Type B pancreatic cell (in vitro differentiated cells): Measurements from ENCODE around the gene NUP210L. TPM values are rescaled to one million over a fixed set of nuclear protein-coding genes. Genes with fewer than 3 reads are reported as not detected.

Experiments used
- DNase-seq: peaks from one replicate; pipeline ENCODE4 v3.0.0; 2021; ENCODE audit warnings: mixed read lengths; ENCODE audit not compliant: unreplicated experiment; ENCODE audit errors: extremely low spot score
- H3K27ac Mint-ChIP-seq: 2 replicates; pipeline ENCODE4 v1.8.0; 2021; ENCODE audit warnings: mild to moderate bottlenecking, mixed read lengths
- H3K27me3 Mint-ChIP-seq: 2 replicates; pipeline ENCODE4 v1.8.0; 2021; ENCODE audit warnings: mixed read lengths
- H3K36me3 Mint-ChIP-seq: 2 replicates; pipeline ENCODE4 v1.8.0; 2021; ENCODE audit warnings: mixed read lengths
- H3K4me1 Mint-ChIP-seq: one replicate; pipeline ENCODE4 v1.8.0; 2021; ENCODE audit warnings: mixed read lengths; ENCODE audit not compliant: unreplicated experiment
- H3K4me3 Mint-ChIP-seq: 2 replicates; pipeline ENCODE4 v1.8.0; 2021; ENCODE audit warnings: mild to moderate bottlenecking, mixed read lengths
- H3K9me3 Mint-ChIP-seq: 2 replicates; pipeline ENCODE4 v1.8.0; 2021; ENCODE audit warnings: mixed read lengths
- total RNA-seq: library from RNA; stranded (reverse); gene quantifications from 2 replicates; pipeline ENCODE4 v1.2.1, GENCODE V29; 2021; ENCODE audit warnings: low replicate concordance
- TF ChIP-seq, protein P1 (sequence below): fragments of 200-600 bp; sonication (generic); conservative IDR thresholded peaks from 2 replicates; pipeline ENCODE4 v1.5.0; 2021; ENCODE audit warnings: antibody characterized with exemption, mild to moderate bottlenecking

Gene NUP210L
- total RNA-seq, 1 donor from 2014 or later = not detected

DNA sequence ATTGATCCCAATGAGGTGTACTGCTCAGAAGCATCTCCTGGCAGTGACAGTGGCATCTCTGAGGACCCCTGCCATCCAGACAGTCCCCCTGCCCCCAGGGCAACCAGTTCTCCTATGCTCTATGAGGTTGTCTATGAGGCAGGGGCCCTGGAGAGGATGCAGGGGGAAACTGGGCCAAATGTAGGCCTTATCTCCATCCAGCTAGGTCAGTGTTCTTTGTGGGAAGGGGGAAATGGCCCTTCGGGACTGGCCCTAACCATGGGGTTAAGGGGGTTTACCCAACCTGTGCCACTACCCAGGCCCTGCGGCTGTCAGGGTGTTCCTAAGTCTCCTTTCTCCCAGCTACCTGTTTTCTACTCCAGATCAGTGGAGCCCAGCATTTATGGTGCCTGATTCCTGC is 185.9 kb downstream of the NUP210L start:
- Mint-ChIP-seq H3K36me3 (peaks cover 5% of the 10 kb centered on the region), H3K27me3 (no peaks in the 10 kb centered on the region), H3K4me3 (peak overlapping the region; percentile 96), H3K27ac (peak overlapping the region; percentile 41), H3K9me3 (no peaks in the 10 kb centered on the region), H3K4me1 (peaks cover 25% of the 10 kb centered on the region)
- DNase-seq = no peak
- TF ChIP-seq, protein P1, sequence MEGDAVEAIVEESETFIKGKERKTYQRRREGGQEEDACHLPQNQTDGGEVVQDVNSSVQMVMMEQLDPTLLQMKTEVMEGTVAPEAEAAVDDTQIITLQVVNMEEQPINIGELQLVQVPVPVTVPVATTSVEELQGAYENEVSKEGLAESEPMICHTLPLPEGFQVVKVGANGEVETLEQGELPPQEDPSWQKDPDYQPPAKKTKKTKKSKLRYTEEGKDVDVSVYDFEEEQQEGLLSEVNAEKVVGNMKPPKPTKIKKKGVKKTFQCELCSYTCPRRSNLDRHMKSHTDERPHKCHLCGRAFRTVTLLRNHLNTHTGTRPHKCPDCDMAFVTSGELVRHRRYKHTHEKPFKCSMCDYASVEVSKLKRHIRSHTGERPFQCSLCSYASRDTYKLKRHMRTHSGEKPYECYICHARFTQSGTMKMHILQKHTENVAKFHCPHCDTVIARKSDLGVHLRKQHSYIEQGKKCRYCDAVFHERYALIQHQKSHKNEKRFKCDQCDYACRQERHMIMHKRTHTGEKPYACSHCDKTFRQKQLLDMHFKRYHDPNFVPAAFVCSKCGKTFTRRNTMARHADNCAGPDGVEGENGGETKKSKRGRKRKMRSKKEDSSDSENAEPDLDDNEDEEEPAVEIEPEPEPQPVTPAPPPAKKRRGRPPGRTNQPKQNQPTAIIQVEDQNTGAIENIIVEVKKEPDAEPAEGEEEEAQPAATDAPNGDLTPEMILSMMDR = no peak

DNA sequence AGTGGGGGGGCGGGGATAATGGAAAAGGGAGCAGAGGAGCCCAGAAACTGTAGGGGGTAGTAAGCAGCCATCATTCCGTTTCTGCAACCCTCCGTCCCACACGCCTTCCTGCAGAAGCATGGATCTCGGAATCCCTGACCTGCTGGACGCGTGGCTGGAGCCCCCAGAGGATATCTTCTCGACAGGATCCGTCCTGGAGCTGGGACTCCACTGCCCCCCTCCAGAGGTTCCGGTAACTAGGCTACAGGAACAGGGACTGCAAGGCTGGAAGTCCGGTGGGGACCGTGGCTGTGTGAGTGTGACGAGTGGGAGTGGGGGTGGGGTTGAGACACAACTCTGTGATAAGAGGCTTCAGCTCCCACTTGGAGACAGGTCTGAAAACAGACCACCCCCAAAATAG is 186.5 kb downstream of the NUP210L start:
- TF ChIP-seq, protein P1 = no peak
- Mint-ChIP-seq H3K36me3 (peaks cover 4% of the 10 kb centered on the region), H3K27ac (peak overlapping the region; percentile 92), H3K9me3 (no peaks in the 10 kb centered on the region), H3K4me1 (peaks cover 31% of the 10 kb centered on the region), H3K4me3 (peak overlapping the region; percentile 96), H3K27me3 (no peaks in the 10 kb centered on the region)
- no peak for DNase-seq

DNA sequence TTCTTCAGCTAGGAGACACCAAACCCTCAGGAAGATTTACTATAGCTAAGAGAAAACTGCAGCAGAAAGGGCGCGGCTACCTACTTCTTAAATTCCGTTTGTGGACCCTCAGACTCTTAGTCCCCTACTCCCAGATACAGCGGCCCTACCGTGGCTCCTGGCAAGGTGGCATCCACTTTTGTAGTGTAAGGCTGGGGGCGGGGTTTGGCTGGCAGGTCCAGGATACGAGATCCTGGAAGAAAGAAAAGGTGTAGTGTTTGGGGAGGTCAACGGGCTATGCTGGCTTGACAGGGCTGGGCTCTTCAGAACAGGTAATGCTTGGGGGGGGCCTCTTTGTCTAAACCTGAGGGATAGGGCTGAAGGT is 186.9 kb downstream of the NUP210L start:
- Mint-ChIP-seq H3K27ac (peak overlapping the region; percentile 92), H3K27me3 (no peaks in the 10 kb centered on the region), H3K36me3 (peaks cover 4% of the 10 kb centered on the region), H3K4me1 (peaks cover 32% of the 10 kb centered on the region), H3K9me3 (no peaks in the 10 kb centered on the region), H3K4me3 (peak overlapping the region; percentile 96)
- DNase-seq = no peak
- TF ChIP-seq, protein P1 = no peak

DNA sequence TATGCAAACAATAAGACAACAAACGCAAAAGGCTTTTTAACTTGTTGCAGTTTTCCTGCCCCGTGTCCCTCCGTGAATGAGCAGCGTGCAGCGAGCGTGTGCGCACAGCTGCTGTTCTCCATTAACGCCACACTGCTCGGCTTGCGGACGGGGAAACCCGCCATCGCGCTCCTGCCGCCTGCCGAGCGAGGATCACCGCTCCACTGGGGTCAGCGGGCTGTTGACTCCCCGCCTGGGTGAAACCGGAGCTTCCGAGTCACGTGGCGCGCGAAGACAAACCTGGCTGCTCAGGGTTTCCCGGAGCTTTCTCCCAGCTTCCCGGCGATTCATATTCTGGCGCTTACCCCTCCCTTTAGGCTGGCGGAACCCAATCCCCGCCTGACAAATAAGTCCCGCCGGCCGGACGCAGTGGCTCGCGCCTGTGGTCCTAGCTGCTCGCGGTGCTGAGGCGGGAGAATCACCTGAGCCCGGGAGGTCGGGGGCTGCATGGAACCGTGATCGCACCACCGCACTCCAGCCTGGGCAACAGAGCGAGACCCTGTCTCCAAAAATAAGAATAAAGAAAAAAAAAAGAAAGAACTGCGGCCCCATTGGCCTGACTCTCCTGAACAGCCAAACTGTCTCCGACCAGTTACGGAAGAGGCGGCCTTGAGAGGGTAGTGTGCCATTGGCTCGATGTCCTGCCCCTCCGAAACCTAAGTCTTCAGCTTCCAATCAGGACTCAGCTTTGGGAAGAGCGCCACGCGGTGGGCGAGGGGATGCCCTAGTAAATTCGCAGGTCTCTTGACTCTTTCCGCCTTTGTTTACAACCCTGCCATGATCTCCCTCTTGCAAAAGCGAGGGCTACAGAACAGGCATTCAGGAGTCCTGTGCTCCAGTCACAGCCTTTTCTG is 187.5 kb downstream of the NUP210L start, which contains the start of gene CREB3L4:
Gene CREB3L4, plus strand, starts transcription at position 796 of the 893 bp plus-strand sequence. CDS start 624 bp downstream, outside the sequence.
- Mint-ChIP-seq H3K36me3 (peaks cover 4% of the 10 kb centered on the region), H3K27ac (peak within 1 kb of the TSS; percentile 92), H3K9me3 (no peaks in the 10 kb centered on the region), H3K4me1 (peaks cover 32% of the 10 kb centered on the region), H3K4me3 (peak within 1 kb of the TSS; percentile 96), H3K27me3 (no peaks in the 10 kb centered on the region)
- TF ChIP-seq, protein P1 = peak; percentile 59
- DNase-seq = peak; percentile 89

DNA sequence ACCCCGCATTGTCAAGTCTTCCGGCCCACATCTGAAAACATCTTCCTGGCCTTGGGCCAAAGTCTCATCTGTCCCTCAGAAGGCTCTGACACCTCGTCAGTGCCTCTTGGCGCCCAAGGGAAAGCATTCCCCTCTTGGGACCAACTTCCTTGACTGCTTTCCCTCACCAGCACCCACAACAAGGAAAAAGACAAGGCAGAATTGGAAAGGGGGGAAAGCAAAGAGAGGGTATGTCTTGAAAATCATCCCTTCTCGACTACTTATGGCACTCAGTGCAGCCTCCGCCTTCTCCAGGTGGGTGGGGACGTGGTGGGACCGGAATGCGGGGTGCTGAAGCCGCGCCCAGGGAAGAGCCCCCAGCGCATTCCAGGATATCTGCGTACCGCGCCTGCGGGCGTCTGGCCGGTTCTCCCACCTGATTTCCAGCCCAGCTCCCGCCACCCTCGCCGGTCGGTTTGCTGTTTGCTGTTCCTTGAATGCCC is 191.0 kb downstream of the NUP210L start:
- TF ChIP-seq, protein P1 = no peak
- no peak for DNase-seq
- H3K27me3 Mint-ChIP-seq = no peaks in the 10 kb centered on the region
- H3K9me3 Mint-ChIP-seq = no peaks in the 10 kb centered on the region
- H3K36me3 Mint-ChIP-seq = peaks cover 9% of the 10 kb centered on the region
- peak overlapping the region; percentile 99 for H3K27ac Mint-ChIP-seq
- peaks cover 42% of the 10 kb centered on the region for H3K4me1 Mint-ChIP-seq
- H3K4me3 Mint-ChIP-seq = peak overlapping the region; percentile 92
